Peyer's patch (tissue), 4 donors: ENCODE results near the gene IQCF2. TPM values are rescaled to one million over a fixed set of nuclear protein-coding genes. Genes with fewer than 3 reads are reported as not detected.
"Not testable (repeated sequence)": the region's sequence is repeated elsewhere in the genome, so short reads cannot be mapped to it uniquely, and the experiment has no call there.

ENCODE experiments used
- DNase-seq, 3 donors: peaks; one replicate each; pipeline ENCODE4 v3.0.0-alpha.2; 2017 to 2019
- H3K27ac ChIP-seq, 4 donors: fragments of 200-600 bp; sonication (generic); one replicate each; pipeline ENCODE4 v1.5.1; 2016 to 2019
- H3K27me3 ChIP-seq, 2 donors: fragments of 200-600 bp; sonication (generic); one replicate each; pipeline ENCODE4 v1.5.1; 2019
- H3K36me3 ChIP-seq, 3 donors: fragments of 200-600 bp; sonication (generic); one replicate each; pipeline ENCODE4 v1.5.1; 2016 to 2019
- H3K4me1 ChIP-seq, 4 donors: fragments of 200-600 bp; sonication (generic); one replicate each; pipeline ENCODE4 v1.5.1; 2016 to 2019
- H3K4me3 ChIP-seq, 4 donors: fragments of 200-600 bp; sonication (generic); 1 replicate in 3 of 4; 2 replicates in 1 of 4; pipeline ENCODE4 v1.5.1; 2016 to 2019; ENCODE audit warnings: mild to moderate bottlenecking in 1 of 4
- H3K9me3 ChIP-seq, 4 donors: fragments of 200-600 bp; sonication (generic); one replicate each; pipeline ENCODE4 v1.5.1; 2016 to 2019; ENCODE audit warnings: mild to moderate bottlenecking in 1 of 4
- CTCF ChIP-seq, 6 experiments: fragments of 450-650 bp in 4 of 6; fragments of 200-600 bp in 2 of 6; sonication (generic) in 1 of 6; IDR thresholded peaks; one replicate each; pipeline ENCODE4 v1.5.1; 2017 to 2019; ENCODE audit warnings: antibody characterized with exemption in 6 of 6, mild to moderate bottlenecking in 3 of 6, moderate library complexity in 1 of 6
- POLR2A ChIP-seq, 2 donors: fragments of 450-650 bp; IDR thresholded peaks; one replicate each; pipeline ENCODE4 v1.5.1; 2017; ENCODE audit warnings: antibody characterized with exemption in 2 of 2, mild to moderate bottlenecking in 2 of 2, moderate library complexity in 2 of 2
- total RNA-seq, 4 donors: library from RNA; depleted of rRNA; stranded (reverse); fragments of >200 nt; gene quantifications; one replicate each; pipeline ENCODE4 v1.1.0, GENCODE V29; 2016

The IQCF2 gene
- total RNA-seq, 4 donors from 2014 or later, result not detected

- no peak for TF ChIP-seq POLR2A (IDR thresholded peaks at IDR 0.05)
- no peak for TF ChIP-seq CTCF (IDR thresholded peaks at IDR 0.05)
- Histone ChIP-seq H3K27ac (no peak overlapping the region), H3K4me1 (no peaks in the 10 kb centered on the region), H3K27me3 (no peaks in the 10 kb centered on the region), H3K9me3 (no peaks in the 10 kb centered on the region), H3K4me3 (no peak overlapping the region), H3K36me3 (no peaks in the 10 kb centered on the region)
- DNase-seq, result no peak
Measured at GRCh38 chr3:51894939-51895338, 33.5 kb downstream of the IQCF2 start.

GRCh38 chr3:51896607-51897305 lies 35.3 kb downstream of the IQCF2 start:
- TF ChIP-seq CTCF (IDR thresholded peaks at IDR 0.05) (no peak), POLR2A (IDR thresholded peaks at IDR 0.05) (no peak)
- Histone ChIP-seq H3K4me1 (no peaks in the 10 kb centered on the region), H3K27me3 (no peaks in the 10 kb centered on the region), H3K27ac (no peak overlapping the region), H3K9me3 (no peaks in the 10 kb centered on the region), H3K4me3 (no peak overlapping the region), H3K36me3 (no peaks in the 10 kb centered on the region)
- no peak for DNase-seq

GRCh38 chr3:51897391-51897790 lies 36.0 kb downstream of the IQCF2 start:
- no peak for DNase-seq
- Histone ChIP-seq H3K4me1 (no peaks in the 10 kb centered on the region), H3K9me3 (no peaks in the 10 kb centered on the region), H3K27ac (no peak overlapping the region), H3K36me3 (no peaks in the 10 kb centered on the region), H3K4me3 (no peak overlapping the region), H3K27me3 (no peaks in the 10 kb centered on the region)
- TF ChIP-seq POLR2A (IDR thresholded peaks at IDR 0.05) (no peak), CTCF (IDR thresholded peaks at IDR 0.05) (no peak)

- not testable (repeated sequence) for H3K4me3 ChIP-seq, DNase-seq, H3K4me1 ChIP-seq, H3K27ac ChIP-seq, H3K9me3 ChIP-seq, H3K36me3 ChIP-seq, H3K27me3 ChIP-seq
Measured at GRCh38 chr3:51900043-51900442, 38.6 kb downstream of the IQCF2 start.

- not testable (repeated sequence) for H3K4me3 ChIP-seq, H3K36me3 ChIP-seq, H3K4me1 ChIP-seq, H3K9me3 ChIP-seq, H3K27me3 ChIP-seq, H3K27ac ChIP-seq
- DNase-seq, result peak in 1 of 3 donors; percentile 50
Measured at GRCh38 chr3:51902361-51902760, 40.9 kb downstream of the IQCF2 start.

GRCh38 chr3:51904034-51904823 lies 42.8 kb downstream of the IQCF2 start:
- Histone ChIP-seq H3K36me3 (no peaks in the 10 kb centered on the region), H3K4me1 (no peaks in the 10 kb centered on the region), H3K27me3 (no peaks in the 10 kb centered on the region), H3K27ac (no peak overlapping the region), H3K9me3 (no peaks in the 10 kb centered on the region), H3K4me3 (no peak overlapping the region)
- no peak for TF ChIP-seq POLR2A (IDR thresholded peaks at IDR 0.05)
- TF ChIP-seq CTCF (IDR thresholded peaks at IDR 0.05), result no peak
- DNase-seq, result no peak
